Kasumi-1 (cell line): ENCODE data around the gene SGSH.
A peak's percentile ranks its signal among the peaks of the same experiment; 100 is the strongest.
"Not testable (repeated sequence)": the region's sequence is repeated elsewhere in the genome, so short reads cannot be mapped to it uniquely, and the experiment has no call there.

ENCODE experiments used
- DNase-seq, 2 experiments: peaks; one replicate each; lab custom pipeline; 2025; lab: John Stamatoyannopoulos, UW

The SGSH gene

DNA sequence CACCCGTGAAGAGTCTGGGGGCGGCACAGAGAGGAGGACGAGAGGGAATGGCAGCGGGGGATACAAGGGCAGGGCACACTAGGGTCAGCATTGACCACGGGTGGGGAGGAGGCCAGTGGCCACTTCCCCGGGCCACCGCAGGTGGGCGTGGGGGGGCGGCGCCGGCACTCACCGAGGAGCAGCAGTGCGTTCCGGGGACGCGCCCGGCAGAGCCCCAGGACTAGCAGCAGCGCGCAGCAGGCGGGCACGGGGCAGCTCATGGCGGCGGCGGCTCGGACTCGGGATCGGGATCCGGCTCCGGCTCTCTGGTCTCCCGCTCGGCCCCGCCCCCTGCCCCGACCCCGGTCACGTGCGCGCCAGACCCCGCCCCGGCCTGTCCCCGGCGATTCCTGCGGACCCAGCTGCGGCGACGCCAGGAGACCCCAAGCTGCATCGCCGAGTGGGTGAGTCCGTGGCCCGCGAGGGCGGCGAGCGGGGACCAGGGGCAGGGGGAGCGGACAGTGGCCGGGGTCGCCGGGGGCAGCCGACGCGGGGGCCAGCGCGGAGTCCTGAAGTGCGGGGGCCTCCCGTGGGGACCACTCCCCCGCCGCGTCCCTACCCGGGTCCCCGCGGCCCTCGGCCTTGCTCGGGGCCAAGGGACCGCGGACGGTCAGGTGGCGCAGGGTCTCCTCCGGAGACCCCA, at the start of gene SGSH, which contains the start of gene SLC26A11:
Gene SGSH (minus strand): TSS at position 280 of the 682 bp plus-strand sequence. CDS start 20 bp downstream, at position 260.
Gene SLC26A11 (plus strand): TSS at position 374 of the 682 bp plus-strand sequence. CDS start 1,134 bp downstream, outside the sequence.
- DNase-seq = no peak

DNA sequence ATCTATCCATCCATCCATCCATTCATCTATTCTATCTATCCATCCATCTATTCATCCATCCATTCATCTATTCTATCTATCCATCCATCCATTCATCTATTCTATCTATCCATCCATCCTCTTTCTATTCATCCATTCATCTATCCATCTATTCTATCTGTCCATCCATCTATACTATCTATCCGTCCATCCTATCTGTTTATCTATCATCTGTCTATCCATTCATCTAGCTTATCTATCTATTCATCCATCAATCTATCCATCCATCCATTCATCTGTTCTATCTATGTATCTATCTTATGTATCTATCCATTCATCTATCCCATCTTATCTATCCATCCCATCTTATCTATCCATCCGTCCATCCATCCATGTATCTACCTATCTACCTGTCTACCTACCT, 49.3 kb upstream of the SGSH start:
- no peak for DNase-seq

DNA sequence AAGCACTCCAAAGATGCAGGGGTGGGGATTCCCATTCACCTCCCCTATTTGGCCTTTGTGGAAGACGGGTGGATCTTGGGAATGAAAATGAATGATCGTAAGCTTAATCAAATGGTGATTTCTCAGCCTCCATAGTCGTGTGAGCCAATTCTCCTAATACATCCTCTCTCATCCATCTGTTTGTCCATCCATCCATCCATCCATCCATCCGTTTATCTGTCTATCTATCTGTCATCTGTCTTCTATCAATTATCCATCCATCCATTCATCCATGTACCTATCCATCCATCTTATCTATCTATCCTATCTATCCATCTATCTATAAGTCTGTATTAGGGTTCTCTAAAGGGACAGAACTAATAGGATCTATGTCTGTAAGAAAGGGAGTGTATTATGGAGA, 48.3 kb upstream of the SGSH start:
- DNase-seq = no peak

DNA sequence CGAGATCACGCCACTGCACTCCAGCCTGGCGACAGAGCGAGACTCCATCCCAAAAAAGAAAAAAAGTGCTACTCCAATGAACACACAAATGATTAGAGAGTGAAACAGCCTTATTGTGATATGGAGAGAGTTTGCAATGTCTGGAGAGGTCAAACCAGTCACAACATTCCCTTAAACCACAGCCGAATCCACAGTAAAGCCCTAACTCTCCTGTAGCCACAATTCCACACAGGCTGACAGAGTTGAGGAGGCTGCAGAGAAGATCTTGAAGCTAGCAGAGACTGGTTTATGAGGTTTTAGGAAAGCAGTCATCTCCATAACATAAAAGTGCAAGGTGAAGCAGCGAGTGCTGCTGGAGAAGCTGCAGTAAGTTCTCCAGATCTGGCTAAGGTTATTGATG, 47.3 kb upstream of the SGSH start:
- DNase-seq = no peak

DNA sequence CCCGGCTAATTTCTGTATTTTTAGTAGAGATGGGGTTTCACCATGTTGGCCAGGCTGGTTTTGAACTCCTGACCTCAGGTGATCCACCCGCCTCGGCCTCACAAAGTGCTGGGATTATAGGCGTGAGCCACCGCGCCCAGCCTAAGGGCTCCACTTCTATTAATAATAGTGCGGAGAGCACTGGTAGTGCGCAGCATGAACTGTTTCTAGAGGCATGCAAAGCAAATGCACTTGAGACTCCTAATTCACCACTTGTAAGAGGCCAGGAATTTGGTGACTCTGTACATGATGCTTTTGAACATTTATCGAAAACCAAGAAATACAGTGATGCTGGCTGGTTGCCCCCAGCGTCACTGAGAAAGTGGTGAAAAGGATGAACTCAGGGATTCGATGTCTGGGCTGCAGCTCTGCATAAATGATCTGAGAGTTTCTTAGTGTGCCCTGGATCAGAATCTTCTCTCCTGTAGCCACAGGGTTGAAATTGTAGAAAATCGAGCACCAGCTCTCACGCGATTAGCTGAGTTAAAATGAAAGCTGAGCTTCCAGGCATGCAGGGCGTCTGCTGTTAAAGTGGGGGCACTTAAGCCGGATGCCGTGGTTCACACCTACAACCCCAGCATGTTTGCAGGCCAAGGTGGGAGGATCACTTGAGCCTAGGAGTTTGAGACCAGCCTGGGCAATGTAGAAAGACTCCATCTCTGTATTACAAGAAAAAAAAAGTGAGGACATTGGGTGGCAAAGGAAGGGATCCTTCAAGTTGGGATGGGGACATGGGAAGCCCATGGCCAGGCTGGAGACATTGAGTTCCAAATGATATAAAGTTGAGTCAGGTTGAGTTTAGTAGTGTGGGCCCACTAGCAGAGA, 45.3 kb upstream of the SGSH start:
- DNase-seq = no peak

DNA sequence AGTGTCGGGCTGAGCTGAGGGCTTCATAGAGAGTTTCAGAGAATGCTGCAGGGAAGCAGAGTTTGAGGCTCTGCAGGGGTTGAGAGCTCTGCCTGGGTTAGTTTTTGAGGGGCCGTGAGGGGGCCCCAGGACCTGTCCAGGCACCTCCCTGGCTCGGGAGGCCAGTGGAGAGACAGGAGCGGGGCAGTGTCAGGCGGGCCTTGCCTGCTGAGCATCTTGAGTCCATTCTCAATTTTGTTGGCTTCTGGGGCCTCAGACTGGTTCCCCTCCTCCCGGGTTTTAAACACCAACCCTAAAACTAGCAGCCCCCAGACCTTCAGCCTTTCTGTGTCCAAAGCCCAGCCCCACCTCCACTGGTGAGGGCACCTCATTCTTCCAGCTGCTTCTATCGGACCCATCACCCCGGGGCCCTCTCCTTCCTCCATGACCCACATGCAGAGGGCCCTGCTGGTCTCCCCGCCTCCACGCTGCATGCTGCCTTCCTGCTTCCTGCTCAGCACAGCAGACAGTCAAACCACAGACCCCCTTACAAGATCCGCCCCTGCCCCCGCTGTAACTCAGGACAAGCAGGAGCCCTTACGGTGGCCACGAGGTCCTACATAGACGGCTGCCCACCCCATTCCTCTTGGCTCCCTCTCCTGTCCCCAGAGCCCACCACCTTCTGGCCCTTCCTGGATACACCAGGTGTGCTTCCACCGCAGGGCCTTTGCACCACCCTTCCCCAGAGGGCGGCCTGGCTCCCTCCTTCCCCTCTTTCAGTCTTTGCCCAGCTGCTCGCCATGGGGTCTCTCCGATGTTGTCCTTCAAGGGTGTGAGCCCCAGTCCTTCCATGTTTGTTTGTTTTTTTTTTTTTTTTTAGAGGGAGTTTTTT, 44.3 kb upstream of the SGSH start:
- DNase-seq = peak; percentile 69 to 77

DNA sequence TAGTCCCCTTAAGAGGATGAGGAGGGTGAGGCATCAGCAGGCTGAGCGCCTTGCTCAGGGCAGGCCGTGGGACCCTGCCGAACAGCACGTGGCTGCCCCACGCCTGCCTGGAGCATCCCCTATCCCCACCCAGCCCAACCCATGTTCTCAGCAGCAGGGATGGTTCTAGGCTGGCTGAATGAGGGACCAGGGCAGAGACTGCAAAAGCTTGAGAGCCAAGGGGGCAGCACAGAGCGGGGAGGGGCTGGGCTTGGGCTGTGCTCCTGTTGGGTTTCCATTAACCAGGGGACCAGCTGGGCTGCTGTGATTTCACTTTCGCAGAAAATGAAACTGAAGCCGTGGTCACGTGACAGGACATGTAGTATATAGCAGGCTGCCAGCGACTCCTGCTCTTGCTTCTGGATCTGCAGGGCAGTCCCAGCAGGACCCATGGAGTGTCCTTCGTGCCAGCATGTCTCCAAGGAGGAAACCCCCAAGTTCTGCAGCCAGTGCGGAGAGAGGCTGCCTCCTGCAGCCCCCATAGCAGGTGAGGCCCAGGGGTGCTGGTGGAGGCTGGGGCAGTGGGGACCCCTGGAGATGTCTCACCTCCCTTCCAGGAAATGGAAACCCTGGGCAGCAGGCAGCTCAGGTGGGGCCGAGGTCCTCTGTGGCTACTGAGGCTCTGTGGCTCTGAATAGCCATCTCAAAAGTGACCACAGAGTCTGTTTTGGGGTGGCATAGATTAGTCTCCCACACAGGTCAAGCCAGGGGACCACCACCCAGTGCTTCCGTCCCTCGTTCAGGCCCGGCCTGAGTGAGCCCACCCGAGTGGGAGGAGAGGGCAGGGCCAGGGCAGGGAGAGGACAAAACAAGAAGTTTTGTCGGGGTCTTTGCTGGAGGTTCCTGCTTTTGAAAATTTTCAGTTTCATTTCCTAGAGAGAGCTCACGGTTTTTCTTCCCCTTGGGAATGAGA, 43.4 kb upstream of the SGSH start:
- DNase-seq = peak; percentile 80 to 81

DNA sequence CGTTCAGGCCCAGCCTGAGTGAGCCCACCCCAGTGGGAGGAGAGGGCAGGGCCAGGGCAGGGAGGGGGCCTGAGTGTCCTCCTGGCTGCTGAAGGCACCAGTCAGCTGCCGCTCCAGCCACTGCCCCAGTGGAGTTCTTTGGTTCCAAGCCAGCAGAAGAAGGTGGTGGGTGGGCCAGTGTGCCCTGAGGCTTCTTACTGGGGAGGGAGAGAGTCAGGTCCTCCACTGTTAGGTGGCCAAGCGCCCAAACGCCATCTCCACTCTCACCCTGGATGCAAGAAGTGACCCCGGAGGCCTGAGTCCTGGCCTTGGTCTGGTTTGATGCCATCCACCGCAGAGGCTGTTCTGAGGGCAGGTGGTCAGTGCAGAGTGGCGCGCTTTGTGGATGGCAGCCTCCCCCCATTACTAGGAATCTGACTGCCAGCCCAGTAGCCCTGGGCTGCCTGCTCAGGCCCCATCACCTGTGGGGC, 42.7 kb upstream of the SGSH start:
- no peak for DNase-seq

DNA sequence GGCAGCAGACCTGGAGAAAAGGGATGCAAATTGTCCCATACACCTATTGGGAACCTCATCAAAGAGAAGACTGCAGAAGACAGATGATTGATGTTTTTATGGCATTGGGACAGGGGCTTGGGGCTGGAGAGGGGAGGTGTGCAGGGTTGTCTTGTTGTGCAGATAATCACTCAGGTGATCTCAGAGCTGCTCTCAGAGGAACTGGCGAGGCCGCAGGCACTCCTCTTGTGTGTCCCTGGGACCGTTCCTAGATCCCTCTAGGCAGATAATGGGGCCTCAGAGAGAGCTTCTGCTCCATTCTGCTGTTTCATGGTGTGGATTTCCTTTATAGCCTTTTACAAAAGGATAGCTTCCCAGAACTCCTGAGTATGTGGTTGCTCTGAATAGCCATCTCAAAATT, 42.2 kb upstream of the SGSH start:
- DNase-seq = no peak

DNA sequence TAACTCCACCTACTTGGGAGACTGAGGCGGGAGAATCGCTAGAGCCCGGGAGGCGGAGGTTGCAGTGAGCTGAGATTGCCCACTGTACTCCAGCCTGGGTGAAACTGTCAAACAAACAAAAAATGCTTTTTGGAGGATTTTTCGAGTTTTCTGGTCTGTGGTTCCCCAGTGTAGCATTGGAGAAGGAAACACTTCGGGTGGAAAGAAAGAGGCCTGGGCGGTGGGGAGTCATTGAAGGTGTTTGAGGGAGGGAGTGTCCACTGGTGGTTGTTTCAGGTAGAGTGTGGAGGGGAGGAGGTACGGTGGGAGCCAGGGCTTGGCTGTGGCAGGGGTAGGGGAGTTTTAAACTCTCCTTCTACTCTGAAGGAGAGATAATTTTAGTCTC, 41.8 kb upstream of the SGSH start:
- no peak for DNase-seq

DNA sequence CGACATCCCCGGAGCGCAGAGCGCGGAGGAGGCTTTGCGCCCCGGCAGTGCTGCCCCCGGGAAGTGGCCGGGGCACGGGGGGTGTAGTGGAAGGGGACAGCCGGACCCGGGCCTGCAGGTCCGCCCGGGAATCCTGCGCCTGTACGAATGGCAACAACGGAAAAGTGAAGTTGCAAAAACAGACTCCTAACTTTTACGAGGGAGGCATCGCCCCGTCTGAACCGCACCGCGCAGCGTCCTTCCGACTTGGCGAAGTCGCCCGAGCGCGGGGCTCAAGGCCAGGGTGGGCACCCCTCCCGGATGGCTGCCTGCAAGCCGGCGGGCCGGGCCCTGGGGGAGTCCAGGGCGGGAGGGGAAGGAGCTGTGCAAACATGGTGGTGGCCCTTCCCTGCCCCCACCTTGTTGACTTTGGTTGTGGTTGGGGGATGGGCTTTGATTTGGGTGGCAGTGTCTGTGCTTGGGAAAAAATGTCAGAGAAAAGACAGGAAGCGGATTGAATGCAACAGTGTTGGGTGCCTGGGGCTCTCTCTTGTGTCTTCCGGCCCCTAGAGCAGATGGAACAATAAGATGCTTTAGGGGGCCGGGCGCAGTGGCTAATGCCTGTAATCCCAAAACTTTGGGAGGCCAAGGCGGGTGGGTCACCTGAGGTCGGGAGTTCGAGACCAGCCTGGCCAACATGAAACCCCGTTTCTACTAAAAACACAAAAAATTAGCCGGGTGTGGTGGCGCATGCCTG, 41.2 kb upstream of the SGSH start:
- peak; percentile 48 to 52 for DNase-seq

DNA sequence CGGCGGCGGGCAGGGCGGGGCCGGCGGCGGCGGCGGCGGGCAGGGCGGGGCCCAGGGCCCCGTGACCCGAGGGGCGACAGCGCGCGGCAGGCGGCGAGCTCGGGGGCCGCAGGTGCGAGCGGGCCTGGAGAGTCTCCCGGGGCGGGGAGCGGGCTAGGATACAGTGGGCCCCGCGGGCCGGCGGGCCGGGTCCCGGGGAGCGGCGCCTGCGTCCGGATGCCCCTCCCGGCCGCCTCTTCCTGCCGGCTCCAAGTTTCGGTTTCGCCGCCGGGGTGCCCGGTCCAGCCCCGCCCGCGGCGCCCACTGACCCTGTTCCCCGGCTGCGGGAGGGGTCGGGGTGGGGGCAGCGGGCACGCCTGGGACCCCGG, 40.6 kb upstream of the SGSH start, which contains the start of gene RNF213:
Gene RNF213 (plus strand): TSS at position 62 of the 368 bp plus-strand sequence. CDS start 2,830 bp downstream, outside the sequence.
- DNase-seq = no peak

DNA sequence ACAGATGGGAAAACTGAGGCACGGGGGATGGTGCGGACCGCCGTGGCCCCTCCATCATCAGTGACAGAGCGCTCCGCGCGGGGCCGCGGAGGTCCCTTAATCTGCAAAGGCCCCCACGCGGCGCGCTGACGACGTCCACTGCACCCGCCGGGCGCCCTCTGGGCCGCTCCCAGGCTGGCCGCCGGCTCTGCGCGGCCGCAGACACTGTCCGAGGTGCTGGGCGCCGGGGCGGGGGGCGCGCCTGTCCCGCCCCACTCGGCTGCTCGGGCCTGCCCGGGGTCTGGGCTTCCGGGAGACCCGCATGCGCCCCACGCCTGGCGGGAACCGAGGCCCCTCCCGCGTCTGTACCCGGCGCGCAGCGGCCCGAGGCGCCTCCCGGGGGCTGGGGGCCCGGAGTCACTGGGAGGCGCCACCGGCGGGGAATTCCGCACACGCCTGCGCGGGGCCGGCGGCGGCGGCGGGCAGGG, 40.0 kb upstream of the SGSH start:
- peak; percentile 32 to 42 for DNase-seq

DNA sequence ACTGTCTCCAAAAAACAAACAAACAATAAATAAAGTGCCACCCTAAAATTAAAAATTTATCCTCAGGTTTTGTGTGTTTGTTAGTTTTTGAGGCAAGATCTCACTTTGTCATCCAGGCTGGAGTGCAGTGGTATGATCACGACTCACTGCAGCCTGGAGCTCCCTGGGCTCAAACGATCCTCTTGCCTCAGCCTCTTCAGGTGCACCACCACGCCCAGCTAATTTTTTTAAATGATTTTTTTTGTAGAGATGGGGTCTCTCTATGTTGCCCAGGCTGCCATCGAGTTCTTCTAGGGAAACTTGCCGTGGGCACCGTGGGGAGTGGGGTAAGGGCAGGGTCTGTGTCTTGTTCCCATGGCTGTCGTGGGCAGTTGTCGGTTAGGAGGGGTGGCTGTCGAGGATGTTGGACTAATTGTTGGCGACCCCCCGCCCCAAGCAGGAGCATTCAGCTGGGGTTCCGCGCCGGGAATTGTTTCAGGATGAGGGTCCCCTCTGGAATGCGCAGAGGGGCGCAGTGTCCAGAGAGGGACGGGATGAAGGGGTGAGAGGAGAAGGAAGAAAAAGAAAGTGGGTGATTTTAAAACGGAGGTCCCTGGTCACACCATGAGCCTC, 39.4 kb upstream of the SGSH start:
- no peak for DNase-seq

DNA sequence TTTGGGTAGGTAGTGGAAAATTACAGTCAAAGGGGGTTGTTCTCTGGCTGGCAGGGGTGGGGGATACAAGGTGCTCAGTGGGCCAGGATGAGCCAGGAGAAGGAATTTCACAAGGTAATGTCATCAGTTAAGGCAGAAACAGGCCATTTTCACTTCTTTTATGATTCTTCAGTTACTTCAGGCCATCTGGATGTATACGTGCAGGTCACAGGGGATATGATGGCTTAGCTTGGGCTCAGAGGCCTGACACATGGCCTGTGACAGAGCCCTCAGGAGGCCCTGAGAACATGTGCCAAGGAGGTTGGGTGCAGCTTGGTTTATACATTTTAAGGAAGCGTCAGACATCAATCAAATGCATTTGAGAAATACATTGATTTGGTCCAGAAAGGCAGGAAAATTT, 38.2 kb upstream of the SGSH start:
- not testable (repeated sequence) for DNase-seq

DNA sequence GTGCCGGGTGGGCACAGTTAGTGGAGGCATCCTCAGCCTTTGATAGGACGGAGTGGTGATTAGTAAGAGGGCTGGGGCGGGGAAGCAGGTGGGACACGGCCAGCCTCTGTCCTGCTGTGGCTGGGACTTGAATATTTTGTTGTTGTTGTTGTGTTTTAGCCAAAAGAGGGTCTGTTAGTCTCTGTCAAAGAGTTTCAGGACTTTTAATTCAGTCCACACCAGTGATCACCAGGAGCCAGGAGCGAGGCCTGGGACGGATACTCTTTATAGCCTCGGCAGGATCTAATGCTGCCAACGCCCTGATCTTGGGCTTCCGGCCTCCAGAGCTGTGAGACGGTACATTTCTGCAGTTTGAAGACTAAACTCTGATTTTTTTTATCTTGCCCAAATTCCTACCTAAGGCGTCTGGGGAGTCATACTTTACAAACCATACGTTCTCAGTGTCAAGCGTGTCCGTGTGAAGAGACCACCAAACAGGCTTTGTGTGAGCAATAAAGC, 37.6 kb upstream of the SGSH start:
- DNase-seq = no peak

DNA sequence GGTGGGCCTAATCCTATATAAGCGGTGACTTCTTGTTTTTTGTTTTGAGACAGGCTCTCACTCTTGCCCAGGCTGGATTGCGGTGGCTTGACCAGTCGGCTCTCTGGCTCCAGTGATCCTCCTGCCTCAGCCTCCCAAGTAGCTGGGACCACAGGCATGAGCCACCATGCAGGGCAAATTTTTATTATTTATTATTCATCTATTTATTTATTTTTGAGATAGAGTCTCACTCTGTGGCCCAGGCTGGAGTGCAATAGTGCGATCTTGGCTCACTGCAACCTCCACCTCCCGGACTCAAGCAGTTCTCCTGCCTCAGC, 35.9 kb upstream of the SGSH start:
- no peak for DNase-seq

DNA sequence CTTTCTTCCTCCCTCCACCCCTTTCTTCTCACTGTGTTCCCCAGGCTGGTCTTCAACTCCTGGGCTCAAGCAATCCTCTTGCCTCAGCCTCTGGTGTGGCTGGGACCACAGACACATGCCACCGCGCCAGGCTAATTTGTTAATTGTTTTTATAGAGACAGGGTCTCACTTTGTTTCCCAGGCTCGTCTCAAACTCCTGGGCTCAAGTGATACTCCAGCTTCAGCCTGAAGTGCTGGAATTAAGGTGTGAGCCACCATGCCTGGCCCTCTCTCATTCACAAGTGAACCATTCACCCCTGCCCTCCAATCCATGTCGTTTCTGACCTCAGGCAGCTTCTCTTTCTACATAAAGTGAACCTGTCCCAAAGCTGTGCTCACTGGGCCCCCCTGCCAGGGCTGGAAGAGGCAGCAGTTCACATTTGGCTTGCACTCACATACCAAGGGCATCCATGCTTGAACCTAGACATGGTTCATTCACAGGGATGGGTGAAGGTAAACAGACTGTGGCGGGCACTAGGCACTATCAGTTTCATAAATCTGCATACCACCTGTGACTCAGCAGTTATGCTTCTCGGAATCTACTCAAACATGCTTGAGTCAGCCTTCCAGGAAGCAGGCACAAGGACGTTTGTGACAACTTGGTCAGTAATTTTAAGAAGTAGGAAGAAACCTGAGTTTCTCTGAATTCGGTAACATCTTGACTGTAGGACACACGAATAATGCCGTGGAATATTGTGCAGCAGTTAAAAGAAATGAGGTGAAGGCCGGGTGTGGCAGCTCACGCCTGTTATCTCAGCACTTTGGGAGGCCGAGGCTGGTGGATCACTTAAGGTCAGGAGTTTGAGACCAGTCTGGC, 34.5 kb upstream of the SGSH start:
- no peak for DNase-seq
